Stomach (tissue), 4 donors: ENCODE measurements around the gene FOXN3.

Experiments
- CTCF ChIP-seq, 7 experiments: fragments of 450-650 bp in 4 of 7; fragments of 200-600 bp in 3 of 7; sonication (generic) in 3 of 7; IDR thresholded peaks; one replicate each; pipeline ENCODE4 v1.5.1; 2016 to 2019; ENCODE audit warnings: antibody characterized with exemption in 7 of 7, control low read depth in 2 of 7, mild to moderate bottlenecking in 1 of 7
- EP300 ChIP-seq: sonication (generic); formaldehyde crosslinking; IDR thresholded peaks from one replicate; pipeline ENCODE4 v1.6.1; 2017; ENCODE audit warnings: antibody characterized with exemption
- POLR2A ChIP-seq, 4 donors: fragments of 450-650 bp; IDR thresholded peaks; one replicate each; pipeline ENCODE4 v1.6.1; 2016; ENCODE audit warnings: antibody characterized with exemption in 4 of 4, control low read depth in 2 of 4, mild to moderate bottlenecking in 1 of 4, moderate library complexity in 1 of 4
- POLR2AphosphoS5 ChIP-seq, 3 donors: sonication (generic); formaldehyde crosslinking; IDR thresholded peaks; one replicate each; pipeline ENCODE4 v1.6.1; 2016; ENCODE audit warnings: antibody characterized with exemption in 3 of 3

- TF ChIP-seq POLR2A (IDR thresholded peaks at IDR 0.05): no peak
- peak in 1 of 3 donors; percentile 9 for TF ChIP-seq POLR2AphosphoS5 (IDR thresholded peaks at IDR 0.05)
- no peak for TF ChIP-seq CTCF (IDR thresholded peaks at IDR 0.05)
- no peak for TF ChIP-seq EP300
Measured at GRCh38 chr14:89427426-89428172, 10.6 kb upstream of the FOXN3 start.
